ENCODE results near the gene IGFBP4.

The IGFBP4 gene

DNA sequence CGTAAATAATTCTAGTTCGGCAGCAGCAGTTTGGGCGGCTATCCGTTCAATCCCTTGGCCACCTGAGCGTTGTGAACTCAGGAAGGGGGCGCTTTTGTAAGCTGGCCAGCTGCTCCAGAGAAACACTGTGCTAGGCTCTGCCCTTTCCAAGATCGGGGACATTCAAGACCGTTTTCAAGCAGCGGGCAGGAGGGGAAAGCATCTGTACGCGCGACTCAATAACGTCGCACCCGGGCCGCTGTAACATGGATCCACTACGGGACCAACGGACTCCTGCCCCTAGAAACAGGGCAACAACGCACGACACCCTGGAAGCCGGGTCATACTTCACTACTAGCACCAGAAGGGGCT lies 26.0 kb upstream of the IGFBP4 start:
- Histone ChIP-seq H3K36me3 (ENCODE audit: insufficient read depth, low read depth, low read length) (peaks cover 46% of the 10 kb centered on the region), H3K9me3 (ENCODE audit: insufficient read depth, low read depth, low read length) (no peaks in the 10 kb centered on the region), H3K4me3 (ENCODE audit: low read length) (peak overlapping the region; percentile 96), H3K9ac (ENCODE audit: low read depth, low read length) (peak overlapping the region; percentile 95), H3K27me3 (ENCODE audit: insufficient read depth, low read length) (no peaks in the 10 kb centered on the region), H3K4me1 (ENCODE audit: insufficient read depth, low read length) (peaks cover 15% of the 10 kb centered on the region), H3K27ac (ENCODE audit: low read length) (peak overlapping the region; percentile 72)

- Histone ChIP-seq H3K9ac (ENCODE audit: low read depth, low read length) (peak within 1 kb of the TSS; percentile 95), H3K9me3 (ENCODE audit: insufficient read depth, low read depth, low read length) (no peaks in the 10 kb centered on the region), H3K4me3 (ENCODE audit: low read length) (peak within 1 kb of the TSS; percentile 96), H3K27me3 (ENCODE audit: insufficient read depth, low read length) (no peaks in the 10 kb centered on the region), H3K27ac (ENCODE audit: low read length) (peak within 1 kb of the TSS; percentile 72), H3K36me3 (ENCODE audit: insufficient read depth, low read depth, low read length) (peaks cover 40% of the 10 kb centered on the region), H3K4me1 (ENCODE audit: insufficient read depth, low read length) (peaks cover 19% of the 10 kb centered on the region)
These were observed 25.4 kb upstream of the IGFBP4 start, which contains the start of gene TOP2A for GRCh38 chr17:40417609-40418427. TSS of gene TOP2A (minus strand) at chr17:40417896. CDS start at chr17:40417791, 105 bp downstream.

DNA sequence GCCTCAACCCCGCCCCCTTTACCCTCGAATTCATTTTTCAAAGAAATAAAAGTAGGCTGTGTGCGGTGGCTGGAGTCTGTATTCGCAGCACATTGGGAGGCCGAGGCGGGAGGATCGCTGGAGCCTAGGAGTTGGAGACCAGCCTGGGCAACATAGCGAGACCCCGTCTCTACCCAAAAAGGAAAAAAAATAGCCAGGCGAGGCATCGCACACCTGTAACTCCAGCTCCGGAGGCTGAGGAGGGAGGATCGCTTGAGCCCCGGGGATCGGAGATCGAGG lies 24.9 kb upstream of the IGFBP4 start:
- H3K4me3 ChIP-seq (ENCODE audit: low read length), result peak overlapping the region; percentile 72
- no peaks in the 10 kb centered on the region for H3K27me3 ChIP-seq (ENCODE audit: insufficient read depth, low read length)
- peaks cover 20% of the 10 kb centered on the region for H3K4me1 ChIP-seq (ENCODE audit: insufficient read depth, low read length)
- H3K36me3 ChIP-seq (ENCODE audit: insufficient read depth, low read depth, low read length), result peaks cover 35% of the 10 kb centered on the region
- no peaks in the 10 kb centered on the region for H3K9me3 ChIP-seq (ENCODE audit: insufficient read depth, low read depth, low read length)
- H3K9ac ChIP-seq (ENCODE audit: low read depth, low read length), result peak overlapping the region; percentile 79; the same call in 1 of the 2 replicates
- H3K27ac ChIP-seq (ENCODE audit: low read length), result peak overlapping the region; percentile 28

GRCh38 chr17:40419559-40420331 lies 23.5 kb upstream of the IGFBP4 start:
- no peak overlapping the region for H3K27ac ChIP-seq (ENCODE audit: low read length)
- H3K4me3 ChIP-seq (ENCODE audit: low read length), result no peak overlapping the region
- H3K36me3 ChIP-seq (ENCODE audit: insufficient read depth, low read depth, low read length), result peaks cover 21% of the 10 kb centered on the region
- H3K9me3 ChIP-seq (ENCODE audit: insufficient read depth, low read depth, low read length), result no peaks in the 10 kb centered on the region
- peaks cover 20% of the 10 kb centered on the region for H3K4me1 ChIP-seq (ENCODE audit: insufficient read depth, low read length)
- no peak overlapping the region for H3K9ac ChIP-seq (ENCODE audit: low read depth, low read length)
- no peaks in the 10 kb centered on the region for H3K27me3 ChIP-seq (ENCODE audit: insufficient read depth, low read length)

DNA sequence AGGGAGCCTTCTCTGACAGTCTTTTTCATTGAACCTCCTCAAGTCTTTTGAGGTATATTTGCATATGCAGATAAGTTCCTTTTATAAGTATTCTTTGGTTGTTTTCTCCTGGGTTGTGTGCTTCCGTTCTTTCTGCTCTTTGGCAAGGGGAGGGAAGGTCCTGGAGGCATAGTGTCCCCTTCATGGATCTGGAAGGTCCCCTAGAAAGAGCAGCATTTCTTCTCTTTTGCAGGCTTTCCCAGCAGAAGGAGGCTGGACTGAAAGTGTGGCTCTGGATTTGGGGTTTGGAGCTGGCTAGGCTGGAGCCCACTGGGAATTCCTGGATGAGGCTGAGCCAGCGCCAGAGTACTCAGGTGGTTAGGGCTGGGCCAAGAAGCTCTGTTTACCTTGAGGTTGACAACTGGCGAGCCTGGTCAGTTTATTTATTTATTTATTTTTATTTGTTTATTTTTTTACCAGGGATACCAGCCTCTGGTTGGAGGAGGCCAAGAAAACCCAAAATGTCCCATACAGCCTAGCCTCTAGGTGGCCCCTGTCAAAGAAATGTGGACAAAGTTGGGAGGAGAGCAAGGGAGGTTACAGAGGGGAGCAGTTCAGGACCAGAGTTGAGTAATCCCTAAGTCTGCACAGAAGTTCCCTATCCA lies 20.1 kb upstream of the IGFBP4 start:
- H3K27ac ChIP-seq (ENCODE audit: low read length), result peak overlapping the region; percentile 62
- no peaks in the 10 kb centered on the region for H3K9me3 ChIP-seq (ENCODE audit: insufficient read depth, low read depth, low read length)
- H3K36me3 ChIP-seq (ENCODE audit: insufficient read depth, low read depth, low read length), result no peaks in the 10 kb centered on the region
- no peaks in the 10 kb centered on the region for H3K27me3 ChIP-seq (ENCODE audit: insufficient read depth, low read length)
- H3K9ac ChIP-seq (ENCODE audit: low read depth, low read length), result peak overlapping the region; percentile 63; the same call in 1 of the 2 replicates
- H3K4me1 ChIP-seq (ENCODE audit: insufficient read depth, low read length), result peaks cover 13% of the 10 kb centered on the region
- peak overlapping the region; percentile 65 for H3K4me3 ChIP-seq (ENCODE audit: low read length)

GRCh38 chr17:40425741-40426140 lies 17.5 kb upstream of the IGFBP4 start:
- Histone ChIP-seq H3K36me3 (ENCODE audit: insufficient read depth, low read depth, low read length) (no peaks in the 10 kb centered on the region), H3K4me3 (ENCODE audit: low read length) (no peak overlapping the region), H3K4me1 (ENCODE audit: insufficient read depth, low read length) (peaks cover 10% of the 10 kb centered on the region), H3K27ac (ENCODE audit: low read length) (no peak overlapping the region), H3K9me3 (ENCODE audit: insufficient read depth, low read depth, low read length) (no peaks in the 10 kb centered on the region), H3K27me3 (ENCODE audit: insufficient read depth, low read length) (no peaks in the 10 kb centered on the region), H3K9ac (ENCODE audit: low read depth, low read length) (no peak overlapping the region)

- Histone ChIP-seq H3K4me3 (ENCODE audit: low read length) (no peak overlapping the region), H3K9ac (ENCODE audit: low read depth, low read length) (no peak overlapping the region), H3K27me3 (ENCODE audit: insufficient read depth, low read length) (no peaks in the 10 kb centered on the region), H3K36me3 (ENCODE audit: insufficient read depth, low read depth, low read length) (no peaks in the 10 kb centered on the region), H3K27ac (ENCODE audit: low read length) (no peak overlapping the region), H3K9me3 (ENCODE audit: insufficient read depth, low read depth, low read length) (no peaks in the 10 kb centered on the region), H3K4me1 (ENCODE audit: insufficient read depth, low read length) (peaks cover 5% of the 10 kb centered on the region)
These were observed 16.2 kb upstream of the IGFBP4 start for GRCh38 chr17:40427002-40427491.

DNA sequence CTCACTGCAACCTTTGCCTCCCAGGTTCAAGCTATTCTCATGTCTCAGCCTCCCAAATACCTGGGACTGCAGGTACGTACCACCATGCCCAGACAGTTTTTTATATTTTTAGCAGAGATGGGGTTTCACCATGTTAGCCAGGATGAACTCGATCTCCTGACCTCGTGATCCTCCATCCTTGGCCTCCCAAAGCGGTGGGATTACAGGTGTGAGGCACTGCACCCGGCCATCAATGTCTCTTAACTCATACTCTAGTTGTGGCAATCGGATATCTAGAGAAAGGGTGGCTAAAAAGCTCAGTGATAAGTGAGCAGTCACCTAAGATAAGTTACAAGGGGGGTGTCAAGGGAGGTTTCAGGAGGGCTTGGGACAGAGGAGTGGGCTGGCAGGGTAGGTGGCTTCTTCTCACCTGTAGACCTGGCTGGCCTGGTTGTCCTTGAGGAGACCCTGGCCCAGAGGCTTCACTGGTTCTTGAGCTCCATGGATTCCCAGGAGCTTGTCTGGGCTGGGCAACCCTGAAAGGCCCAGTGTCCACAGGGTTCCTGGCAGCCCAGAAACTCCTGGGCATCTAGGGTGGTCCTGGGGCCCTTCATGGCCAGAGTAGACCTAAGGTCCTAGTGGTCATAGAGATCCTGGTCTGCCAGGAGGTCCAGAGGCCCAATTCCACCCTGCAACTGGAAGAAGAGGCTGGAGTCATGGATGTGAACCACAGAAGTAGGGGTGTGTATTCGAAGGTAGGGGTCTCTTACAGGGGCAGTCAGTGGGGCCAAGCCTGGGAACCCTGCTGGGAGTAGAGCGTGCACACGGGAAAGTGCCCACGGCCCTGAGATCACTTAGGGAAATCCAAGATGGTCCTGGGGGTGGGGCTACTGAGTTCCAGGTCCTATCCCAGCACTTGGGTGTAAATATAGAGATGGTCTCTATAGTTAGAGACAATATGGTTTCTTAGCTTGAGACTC lies 12.7 kb upstream of the IGFBP4 start:
- H3K4me3 ChIP-seq (ENCODE audit: low read length), result no peak overlapping the region
- no peak overlapping the region for H3K27ac ChIP-seq (ENCODE audit: low read length)
- no peaks in the 10 kb centered on the region for H3K9me3 ChIP-seq (ENCODE audit: insufficient read depth, low read depth, low read length)
- H3K4me1 ChIP-seq (ENCODE audit: insufficient read depth, low read length), result no peaks in the 10 kb centered on the region; the same call in 1 of the 2 replicates
- H3K27me3 ChIP-seq (ENCODE audit: insufficient read depth, low read length), result no peaks in the 10 kb centered on the region
- no peaks in the 10 kb centered on the region for H3K36me3 ChIP-seq (ENCODE audit: insufficient read depth, low read depth, low read length)
- H3K9ac ChIP-seq (ENCODE audit: low read depth, low read length), result no peak overlapping the region

DNA sequence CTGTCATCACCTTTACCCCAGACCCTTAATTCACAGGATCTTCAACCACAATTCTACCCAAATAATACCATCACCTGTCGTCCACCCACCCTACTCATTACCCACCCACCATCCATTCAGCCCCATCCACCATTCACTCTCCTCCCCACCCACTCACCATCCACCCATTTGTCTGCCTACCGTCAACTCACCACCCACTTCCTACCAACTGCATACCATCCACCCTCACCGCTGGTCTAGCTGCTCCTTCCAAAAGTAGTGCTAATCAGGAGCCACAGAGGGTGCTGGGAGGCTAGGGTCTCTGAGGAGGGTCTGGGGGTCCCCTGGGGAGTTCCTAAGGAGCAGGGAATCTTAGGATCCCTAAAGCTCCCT lies 12.0 kb upstream of the IGFBP4 start:
- H3K27ac ChIP-seq (ENCODE audit: low read length), result no peak overlapping the region
- H3K4me3 ChIP-seq (ENCODE audit: low read length), result no peak overlapping the region

DNA sequence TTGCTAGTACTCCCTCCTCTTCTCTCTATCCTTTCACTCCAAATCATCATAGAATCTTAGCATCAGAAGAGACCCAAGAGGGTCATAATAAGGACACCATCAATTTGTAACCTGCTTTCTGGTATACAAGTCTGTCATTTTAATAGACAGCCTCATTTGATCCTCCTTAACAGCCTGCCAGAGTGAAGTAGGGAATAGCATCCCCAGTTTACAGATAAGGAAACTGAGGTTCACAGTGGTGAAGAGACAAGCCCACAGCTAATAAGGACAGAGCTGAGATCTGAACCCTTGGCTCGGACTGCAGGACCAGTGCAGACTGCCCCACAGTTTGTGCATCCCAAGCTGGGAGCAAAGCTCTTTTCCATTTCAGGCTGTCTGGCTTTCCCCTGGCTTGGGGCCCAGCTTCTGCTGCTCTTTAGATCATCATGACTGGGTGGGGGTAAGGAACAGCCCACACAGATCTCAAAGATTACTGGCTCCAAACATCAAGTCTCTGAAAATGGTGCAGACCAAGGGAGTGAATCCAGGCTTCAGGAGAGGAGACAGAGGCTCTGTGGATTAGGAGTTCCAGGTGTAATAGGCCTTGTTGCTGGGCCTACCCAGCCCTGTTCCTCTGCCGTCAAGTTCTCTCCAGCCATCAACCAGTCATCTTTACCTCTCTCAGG lies 10.3 kb upstream of the IGFBP4 start:
- no peak overlapping the region for H3K27ac ChIP-seq (ENCODE audit: low read length)
- no peak overlapping the region for H3K4me3 ChIP-seq (ENCODE audit: low read length)
- no peaks in the 10 kb centered on the region for H3K27me3 ChIP-seq (ENCODE audit: insufficient read depth, low read length)
- no peaks in the 10 kb centered on the region; the same call in 1 of the 2 replicates for H3K4me1 ChIP-seq (ENCODE audit: insufficient read depth, low read length)
- H3K36me3 ChIP-seq (ENCODE audit: insufficient read depth, low read depth, low read length), result no peaks in the 10 kb centered on the region
- no peaks in the 10 kb centered on the region for H3K9me3 ChIP-seq (ENCODE audit: insufficient read depth, low read depth, low read length)
- no peak overlapping the region for H3K9ac ChIP-seq (ENCODE audit: low read depth, low read length)

More for the DNA sequence above, 12.0 kb upstream of the IGFBP4 start:
- Histone ChIP-seq H3K36me3 (ENCODE audit: insufficient read depth, low read depth, low read length) (no peaks in the 10 kb centered on the region), H3K4me1 (ENCODE audit: insufficient read depth, low read length) (no peaks in the 10 kb centered on the region; the same call in 1 of the 2 replicates), H3K9ac (ENCODE audit: low read depth, low read length) (no peak overlapping the region), H3K9me3 (ENCODE audit: insufficient read depth, low read depth, low read length) (no peaks in the 10 kb centered on the region), H3K27me3 (ENCODE audit: insufficient read depth, low read length) (no peaks in the 10 kb centered on the region)

Measured in iPS-20b (cell line).